ENCODE measurements around the gene RASL12. TPM values are rescaled to one million over a fixed set of nuclear protein-coding genes. Genes with fewer than 3 reads are reported as not detected.

RASL12 gene
- total RNA-seq, 1 experiment from 2014 or later, result 0.12 TPM

DNA sequence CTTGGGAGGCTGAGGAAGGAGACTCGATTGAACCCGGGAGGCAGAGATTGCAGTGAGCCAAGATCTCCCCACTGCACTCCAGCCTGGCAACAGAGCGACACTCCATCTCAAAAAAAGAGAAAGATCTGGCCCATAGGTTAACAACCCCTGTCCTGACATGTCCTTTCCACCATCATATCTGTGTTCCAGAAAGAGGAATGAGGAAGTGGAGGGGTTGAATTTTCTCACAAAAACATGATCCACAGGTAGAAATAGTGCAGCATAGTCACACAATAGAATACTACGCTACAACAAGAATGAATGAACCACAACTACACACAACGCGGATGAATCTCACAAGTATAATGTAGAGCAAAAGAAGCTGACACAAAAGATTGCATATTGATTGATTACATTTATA is 27.3 kb downstream of the RASL12 start:
- BruUV-seq (replicated peaks), result no TSS peak
- H3K27me3 Mint-ChIP-seq (ENCODE audit: unreplicated experiment), result no peaks in the 10 kb centered on the region
- no peak for DNase-seq
- no peak overlapping the region for H3K27ac Mint-ChIP-seq (ENCODE audit: unreplicated experiment)
- H3K9me3 Mint-ChIP-seq (ENCODE audit: low read depth, unreplicated experiment), result no peaks in the 10 kb centered on the region
- peaks cover 27% of the 10 kb centered on the region for H3K4me1 Mint-ChIP-seq (ENCODE audit: low read depth, unreplicated experiment)
- intact Hi-C loops (cut with micrococcal nuclease; ENCODE audit: unreplicated experiment), result no loop called here
- TF ChIP-seq, protein P1, sequence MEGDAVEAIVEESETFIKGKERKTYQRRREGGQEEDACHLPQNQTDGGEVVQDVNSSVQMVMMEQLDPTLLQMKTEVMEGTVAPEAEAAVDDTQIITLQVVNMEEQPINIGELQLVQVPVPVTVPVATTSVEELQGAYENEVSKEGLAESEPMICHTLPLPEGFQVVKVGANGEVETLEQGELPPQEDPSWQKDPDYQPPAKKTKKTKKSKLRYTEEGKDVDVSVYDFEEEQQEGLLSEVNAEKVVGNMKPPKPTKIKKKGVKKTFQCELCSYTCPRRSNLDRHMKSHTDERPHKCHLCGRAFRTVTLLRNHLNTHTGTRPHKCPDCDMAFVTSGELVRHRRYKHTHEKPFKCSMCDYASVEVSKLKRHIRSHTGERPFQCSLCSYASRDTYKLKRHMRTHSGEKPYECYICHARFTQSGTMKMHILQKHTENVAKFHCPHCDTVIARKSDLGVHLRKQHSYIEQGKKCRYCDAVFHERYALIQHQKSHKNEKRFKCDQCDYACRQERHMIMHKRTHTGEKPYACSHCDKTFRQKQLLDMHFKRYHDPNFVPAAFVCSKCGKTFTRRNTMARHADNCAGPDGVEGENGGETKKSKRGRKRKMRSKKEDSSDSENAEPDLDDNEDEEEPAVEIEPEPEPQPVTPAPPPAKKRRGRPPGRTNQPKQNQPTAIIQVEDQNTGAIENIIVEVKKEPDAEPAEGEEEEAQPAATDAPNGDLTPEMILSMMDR (IDR thresholded peaks at IDR 0.05; ENCODE audit: unreplicated experiment), result no peak
- H3K4me3 Mint-ChIP-seq (ENCODE audit: low read depth, unreplicated experiment), result no peak overlapping the region
- no peaks in the 10 kb centered on the region for H3K36me3 Mint-ChIP-seq (ENCODE audit: insufficient read depth, unreplicated experiment)
- CTCF ChIA-PET, result interaction anchor here (0.7 kb wide), 1 partner anchor 24 kb away, joined by 4 read pairs; no protein-coding TSS in a partner anchor

- Mint-ChIP-seq H3K9me3 (ENCODE audit: low read depth, unreplicated experiment) (no peaks in the 10 kb centered on the region), H3K27ac (ENCODE audit: unreplicated experiment) (no peak overlapping the region), H3K27me3 (ENCODE audit: unreplicated experiment) (no peaks in the 10 kb centered on the region), H3K36me3 (ENCODE audit: insufficient read depth, unreplicated experiment) (no peaks in the 10 kb centered on the region), H3K4me1 (ENCODE audit: low read depth, unreplicated experiment) (peaks cover 11% of the 10 kb centered on the region), H3K4me3 (ENCODE audit: low read depth, unreplicated experiment) (no peak overlapping the region)
- CTCF ChIA-PET, result no interaction called here
- BruUV-seq (replicated peaks), result no TSS peak
- TF ChIP-seq, protein P1 (IDR thresholded peaks at IDR 0.05; ENCODE audit: unreplicated experiment), result no peak
- DNase-seq, result no peak
- intact Hi-C loops (cut with micrococcal nuclease; ENCODE audit: unreplicated experiment), result loop anchor here (10.0 kb wide), 1 partner anchor 256 kb away; the partner anchor contains the start of gene RNU5A-1
These were observed 29.0 kb downstream of the RASL12 start for GRCh38 chr15:65038836-65039235.

DNA sequence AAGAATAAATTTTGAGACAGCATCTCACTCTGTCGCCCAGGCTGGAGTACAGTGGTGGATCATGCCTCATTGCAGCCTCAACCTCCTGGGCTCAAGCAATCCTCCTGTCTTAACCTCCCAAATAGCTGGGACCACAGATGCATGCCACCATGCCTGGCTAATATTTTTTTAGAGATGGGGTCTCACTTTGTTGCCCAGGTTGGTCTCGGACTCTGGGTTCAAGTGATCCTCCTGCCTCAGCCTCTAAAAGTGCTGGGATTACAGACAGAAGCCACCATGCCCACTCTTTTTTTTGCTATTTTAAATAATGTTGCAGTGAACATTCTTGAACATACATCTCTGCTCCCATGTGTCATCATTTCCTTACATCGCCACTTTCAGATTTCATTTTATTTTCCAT is 29.4 kb downstream of the RASL12 start:
- TF ChIP-seq, protein P1 (IDR thresholded peaks at IDR 0.05; ENCODE audit: unreplicated experiment), result no peak
- Mint-ChIP-seq H3K4me3 (ENCODE audit: low read depth, unreplicated experiment) (no peak overlapping the region), H3K4me1 (ENCODE audit: low read depth, unreplicated experiment) (peaks cover 10% of the 10 kb centered on the region), H3K9me3 (ENCODE audit: low read depth, unreplicated experiment) (no peaks in the 10 kb centered on the region), H3K27ac (ENCODE audit: unreplicated experiment) (no peak overlapping the region), H3K27me3 (ENCODE audit: unreplicated experiment) (no peaks in the 10 kb centered on the region), H3K36me3 (ENCODE audit: insufficient read depth, unreplicated experiment) (no peaks in the 10 kb centered on the region)
- BruUV-seq (replicated peaks), result no TSS peak
- no peak for DNase-seq
- intact Hi-C loops (cut with micrococcal nuclease; ENCODE audit: unreplicated experiment), result loop anchor here (10.0 kb wide), 1 partner anchor 256 kb away; the partner anchor contains the start of gene RNU5A-1
- CTCF ChIA-PET, result no interaction called here

DNA sequence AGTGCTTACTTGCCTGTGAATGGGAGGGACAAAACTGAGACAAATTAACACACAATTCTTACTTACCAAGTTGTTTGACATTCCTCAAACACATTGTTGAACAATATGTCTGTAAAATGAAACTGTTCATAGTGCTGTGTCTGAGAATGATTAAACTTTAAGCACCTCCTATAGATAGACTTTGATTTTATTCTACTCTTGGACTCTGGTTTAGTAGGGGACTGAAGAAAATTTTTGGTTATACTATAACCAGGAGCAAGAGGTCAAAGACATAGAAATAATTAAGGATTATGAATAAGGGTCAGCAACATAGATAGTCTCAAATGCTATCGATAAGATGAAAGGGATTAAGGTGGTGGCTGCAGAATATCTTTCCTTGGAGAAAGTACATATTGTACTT is 30.5 kb downstream of the RASL12 start:
- peaks cover 9% of the 10 kb centered on the region for H3K4me1 Mint-ChIP-seq (ENCODE audit: low read depth, unreplicated experiment)
- no peaks in the 10 kb centered on the region for H3K27me3 Mint-ChIP-seq (ENCODE audit: unreplicated experiment)
- no peak for DNase-seq
- intact Hi-C loops (cut with micrococcal nuclease; ENCODE audit: unreplicated experiment), result loop anchor here (10.0 kb wide), 1 partner anchor 257 kb away; the partner anchor contains the start of gene RNU5A-1
- TF ChIP-seq, protein P1 (IDR thresholded peaks at IDR 0.05; ENCODE audit: unreplicated experiment), result no peak
- CTCF ChIA-PET, result interaction anchor here (0.6 kb wide), 1 partner anchor 64 kb away, joined by 3 read pairs; no protein-coding TSS in a partner anchor
- H3K36me3 Mint-ChIP-seq (ENCODE audit: insufficient read depth, unreplicated experiment), result no peaks in the 10 kb centered on the region
- H3K27ac Mint-ChIP-seq (ENCODE audit: unreplicated experiment), result no peak overlapping the region
- no peak overlapping the region for H3K4me3 Mint-ChIP-seq (ENCODE audit: low read depth, unreplicated experiment)
- BruUV-seq (replicated peaks), result no TSS peak
- no peaks in the 10 kb centered on the region for H3K9me3 Mint-ChIP-seq (ENCODE audit: low read depth, unreplicated experiment)

All from Calu3 (cell line).